ENCODE results near the gene STK32A.

Gene STK32A

GRCh38 chr5:147267082-147267832 lies 32.4 kb downstream of the STK32A start:
- Histone ChIP-seq H3K9ac (ENCODE audit: low read length) (no peak overlapping the region), H3K36me3 (ENCODE audit: insufficient read depth, low read length) (no peaks in the 10 kb centered on the region), H3F3A (ENCODE audit: insufficient read depth, low read length) (no peaks in the 10 kb centered on the region), H3K9me3 (ENCODE audit: low read length) (no peaks in the 10 kb centered on the region), H2AFZ (ENCODE audit: low read length) (no peak overlapping the region), H3K4me3 (ENCODE audit: low read depth, low read length, poor library complexity, severe bottlenecking) (no peak overlapping the region), H3K79me2 (ENCODE audit: insufficient read depth, low read length) (no peaks in the 10 kb centered on the region), H3K4me2 (ENCODE audit: low read length) (no peak overlapping the region), H4K20me1 (ENCODE audit: insufficient read depth, low read length) (no peaks in the 10 kb centered on the region), H3K27ac (ENCODE audit: low read depth, low read length, poor library complexity, severe bottlenecking) (no peak overlapping the region), H3K9me2 (ENCODE audit: low read depth, low read length) (no peaks in the 10 kb centered on the region), H3K27me3 (ENCODE audit: insufficient read depth, low read length) (no peaks in the 10 kb centered on the region), H3K4me1 (ENCODE audit: insufficient read depth, low read length, severe bottlenecking) (no peaks in the 10 kb centered on the region)
- TF ChIP-seq EZH2 (IDR thresholded peaks at IDR 0.05; ENCODE audit: borderline replicate concordance, low read length) (no peak), CTCF (IDR thresholded peaks at IDR 0.05; ENCODE audit: low read length) (no peak)

- Histone ChIP-seq H3K9ac (ENCODE audit: low read length) (no peak overlapping the region), H3K36me3 (ENCODE audit: insufficient read depth, low read length) (no peaks in the 10 kb centered on the region), H2AFZ (ENCODE audit: low read length) (no peak overlapping the region)
These were observed 41.7 kb downstream of the STK32A start for GRCh38 chr5:147276497-147276896.

GRCh38 chr5:147286296-147286695 lies 51.5 kb downstream of the STK32A start:
- no peak overlapping the region for H3K9ac ChIP-seq (ENCODE audit: low read length)
- no peaks in the 10 kb centered on the region for H3K79me2 ChIP-seq (ENCODE audit: insufficient read depth, low read length)
- no peaks in the 10 kb centered on the region for H3K27me3 ChIP-seq (ENCODE audit: insufficient read depth, low read length)
- H3K4me3 ChIP-seq (ENCODE audit: low read depth, low read length, poor library complexity, severe bottlenecking): no peak overlapping the region
- H3K9me2 ChIP-seq (ENCODE audit: low read depth, low read length): no peaks in the 10 kb centered on the region
- no peaks in the 10 kb centered on the region for H3K9me3 ChIP-seq (ENCODE audit: low read length)
- TF ChIP-seq EZH2 (IDR thresholded peaks at IDR 0.05; ENCODE audit: borderline replicate concordance, low read length): no peak
- no peak for TF ChIP-seq CTCF (IDR thresholded peaks at IDR 0.05; ENCODE audit: low read length)
- H3K4me1 ChIP-seq (ENCODE audit: insufficient read depth, low read length, severe bottlenecking): no peaks in the 10 kb centered on the region
- no peak overlapping the region for H3K27ac ChIP-seq (ENCODE audit: low read depth, low read length, poor library complexity, severe bottlenecking)
- H3K4me2 ChIP-seq (ENCODE audit: low read length): no peak overlapping the region
- no peaks in the 10 kb centered on the region for H3K36me3 ChIP-seq (ENCODE audit: insufficient read depth, low read length)
- H4K20me1 ChIP-seq (ENCODE audit: insufficient read depth, low read length): no peaks in the 10 kb centered on the region
- H2AFZ ChIP-seq (ENCODE audit: low read length): no peak overlapping the region
- no peaks in the 10 kb centered on the region for H3F3A ChIP-seq (ENCODE audit: insufficient read depth, low read length)

More at GRCh38 chr5:147276497-147276896, 41.7 kb downstream of the STK32A start:
- H3K79me2 ChIP-seq (ENCODE audit: insufficient read depth, low read length): no peaks in the 10 kb centered on the region
- H3K4me2 ChIP-seq (ENCODE audit: low read length): no peak overlapping the region
- no peaks in the 10 kb centered on the region for H3K9me2 ChIP-seq (ENCODE audit: low read depth, low read length)
- H3F3A ChIP-seq (ENCODE audit: insufficient read depth, low read length): no peaks in the 10 kb centered on the region
- TF ChIP-seq EZH2 (IDR thresholded peaks at IDR 0.05; ENCODE audit: borderline replicate concordance, low read length) (no peak), CTCF (IDR thresholded peaks at IDR 0.05; ENCODE audit: low read length) (no peak)
- H3K4me1 ChIP-seq (ENCODE audit: insufficient read depth, low read length, severe bottlenecking): no peaks in the 10 kb centered on the region
- no peak overlapping the region for H3K4me3 ChIP-seq (ENCODE audit: low read depth, low read length, poor library complexity, severe bottlenecking)
- H3K9me3 ChIP-seq (ENCODE audit: low read length): no peaks in the 10 kb centered on the region
- no peaks in the 10 kb centered on the region for H3K27me3 ChIP-seq (ENCODE audit: insufficient read depth, low read length)
- no peak overlapping the region for H3K27ac ChIP-seq (ENCODE audit: low read depth, low read length, poor library complexity, severe bottlenecking)
- H4K20me1 ChIP-seq (ENCODE audit: insufficient read depth, low read length): no peaks in the 10 kb centered on the region
